ENCODE results near the gene TUBB6.

GRCh38 chr18:12302391-12303147 lies 5.5 kb upstream of the TUBB6 start:
- TF ChIP-seq, protein P1, sequence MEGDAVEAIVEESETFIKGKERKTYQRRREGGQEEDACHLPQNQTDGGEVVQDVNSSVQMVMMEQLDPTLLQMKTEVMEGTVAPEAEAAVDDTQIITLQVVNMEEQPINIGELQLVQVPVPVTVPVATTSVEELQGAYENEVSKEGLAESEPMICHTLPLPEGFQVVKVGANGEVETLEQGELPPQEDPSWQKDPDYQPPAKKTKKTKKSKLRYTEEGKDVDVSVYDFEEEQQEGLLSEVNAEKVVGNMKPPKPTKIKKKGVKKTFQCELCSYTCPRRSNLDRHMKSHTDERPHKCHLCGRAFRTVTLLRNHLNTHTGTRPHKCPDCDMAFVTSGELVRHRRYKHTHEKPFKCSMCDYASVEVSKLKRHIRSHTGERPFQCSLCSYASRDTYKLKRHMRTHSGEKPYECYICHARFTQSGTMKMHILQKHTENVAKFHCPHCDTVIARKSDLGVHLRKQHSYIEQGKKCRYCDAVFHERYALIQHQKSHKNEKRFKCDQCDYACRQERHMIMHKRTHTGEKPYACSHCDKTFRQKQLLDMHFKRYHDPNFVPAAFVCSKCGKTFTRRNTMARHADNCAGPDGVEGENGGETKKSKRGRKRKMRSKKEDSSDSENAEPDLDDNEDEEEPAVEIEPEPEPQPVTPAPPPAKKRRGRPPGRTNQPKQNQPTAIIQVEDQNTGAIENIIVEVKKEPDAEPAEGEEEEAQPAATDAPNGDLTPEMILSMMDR (IDR thresholded peaks at IDR 0.05): no peak
- no peak for TF ChIP-seq POLR2A (IDR thresholded peaks at IDR 0.05)

Measured in right lobe of liver (tissue), 4 donors.